Adrenal gland (tissue), 5 donors: ENCODE data around the gene DCC.

Experiments used
- CTCF ChIP-seq, 6 experiments: fragments of 450-650 bp in 4 of 6; fragments of 200-600 bp in 2 of 6; sonication (generic) in 1 of 6; IDR thresholded peaks; 1 replicate in 5 of 6; 2 replicates in 1 of 6; pipeline versions ENCODE4 v1.5.1 to v1.8.0; 2016 to 2021; ENCODE audit warnings: antibody characterized with exemption in 6 of 6, mild to moderate bottlenecking in 2 of 6, moderate library complexity in 1 of 6
- POLR2A ChIP-seq, 2 donors: fragments of 450-650 bp; IDR thresholded peaks; one replicate each; pipeline ENCODE4 v1.6.1; 2017; ENCODE audit warnings: antibody characterized with exemption in 2 of 2, mild to moderate bottlenecking in 2 of 2, moderate library complexity in 1 of 2
- donor health status: DM: no; HTN: no; CAD: no.

- TF ChIP-seq CTCF (IDR thresholded peaks at IDR 0.05) (no peak), POLR2A (IDR thresholded peaks at IDR 0.05) (no peak)
Measured at GRCh38 chr18:52323802-52324201, 16.2 kb upstream of the DCC start.
